GM12892 (cell line): ENCODE data around the gene CCDC70.

ENCODE experiments used
- DNase-seq: peaks from one replicate; pipeline ENCODE4 v3.0.0; 2011; ENCODE audit not compliant: insufficient read length
- FAIRE-seq: peaks from 2 replicates; lab custom pipeline; 2011; peaks lifted over from hg19 to GRCh38; lab: Jason Lieb, UNC
- POLR2A ChIP-seq: IDR thresholded peaks from 2 replicates; pipeline ENCODE4 v1.6.1; 2011; ENCODE audit warnings: low read depth, low read length, control low read depth
- POLR2AphosphoS5 ChIP-seq: IDR thresholded peaks from 2 replicates; pipeline ENCODE4 v1.6.1; 2011; ENCODE audit warnings: low read depth, low read length, control low read depth
- TAF1 ChIP-seq: IDR thresholded peaks from 2 replicates; pipeline ENCODE4 v1.6.1; 2011; ENCODE audit warnings: low read depth, mild to moderate bottlenecking, control low read depth, low read length, borderline replicate concordance

Gene CCDC70

DNA sequence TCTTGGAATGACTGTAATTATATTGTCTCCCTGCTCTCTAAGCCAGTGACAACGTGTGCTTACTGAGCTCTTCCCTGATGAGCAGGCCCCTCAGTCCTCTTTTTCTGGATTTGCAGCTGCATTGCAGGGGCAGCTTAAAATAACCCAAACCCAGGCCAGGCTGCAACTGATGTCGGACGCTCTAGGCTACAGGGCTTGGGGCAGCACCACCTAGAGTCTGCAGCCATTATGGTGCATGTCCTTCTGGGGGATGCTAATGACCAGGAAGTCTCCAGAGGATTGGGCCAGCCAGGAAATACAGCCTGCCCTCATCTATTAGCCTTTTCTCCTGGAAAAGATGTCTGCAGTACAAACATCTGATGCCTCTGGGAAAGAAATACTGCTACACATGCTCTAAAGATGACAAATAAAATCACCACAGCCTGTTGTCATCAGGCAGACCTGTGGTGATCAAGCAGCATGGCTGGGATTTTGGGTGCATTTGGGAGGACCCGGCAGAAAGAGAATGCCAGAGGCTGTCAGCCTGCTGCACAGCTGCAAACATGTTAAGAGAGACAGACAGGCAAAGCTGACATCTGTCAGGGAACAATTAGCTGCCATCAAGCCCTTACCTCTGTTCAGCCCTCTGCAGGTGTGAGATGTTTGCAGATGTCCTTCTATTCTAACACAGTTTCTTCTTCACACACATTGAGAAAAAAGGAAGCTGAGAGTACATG is 51.8 kb downstream of the CCDC70 start:
- no peak for DNase-seq

DNA sequence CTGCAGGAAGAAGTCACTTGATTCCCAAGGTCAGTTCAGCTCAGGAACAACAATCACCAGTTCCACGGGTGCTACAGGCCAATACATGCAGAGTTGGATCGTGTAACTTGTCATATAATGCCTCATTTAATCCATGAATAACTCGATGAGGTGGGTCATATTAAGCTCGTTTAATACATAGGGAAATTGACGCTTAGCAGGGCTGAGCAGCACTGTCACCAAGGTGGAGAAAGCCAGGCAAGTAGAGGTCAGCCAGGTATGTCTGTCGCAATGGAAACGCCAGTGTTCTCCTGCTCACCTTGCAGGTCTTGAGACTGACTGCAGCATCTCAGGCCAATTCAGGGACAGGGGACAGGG is 52.3 kb downstream of the CCDC70 start:
- FAIRE-seq = no peak

More for the DNA sequence above, 51.8 kb downstream of the CCDC70 start:
- no peak for FAIRE-seq
- TF ChIP-seq POLR2AphosphoS5 (no peak), POLR2A (no peak), TAF1 (no peak)

More for the DNA sequence above, 52.3 kb downstream of the CCDC70 start:
- no peak for TF ChIP-seq POLR2A
- no peak for TF ChIP-seq TAF1
- no peak for TF ChIP-seq POLR2AphosphoS5
- no peak for DNase-seq
